Colonic mucosa (tissue), 4 donors: Measurements from ENCODE around the gene WDR91. TPM values are rescaled to one million over a fixed set of nuclear protein-coding genes. Genes with fewer than 3 reads are reported as not detected.
A peak's percentile ranks its signal among the peaks of the same experiment; 100 is the strongest.
"Not testable (repeated sequence)": the region's sequence is repeated elsewhere in the genome, so short reads cannot be mapped to it uniquely, and the experiment has no call there.

Experiments
- DNase-seq: peaks from one replicate; pipeline ENCODE4 v3.0.0-alpha.2; 2020
- H3K27ac ChIP-seq: fragments of 200-600 bp; one replicate; pipeline ENCODE4 v1.8.0; 2021
- H3K27me3 ChIP-seq: fragments of 200-600 bp; one replicate; pipeline ENCODE4 v1.8.0; 2021
- H3K36me3 ChIP-seq: fragments of 200-600 bp; one replicate; pipeline ENCODE4 v1.8.0; 2021
- H3K4me1 ChIP-seq: fragments of 200-600 bp; one replicate; pipeline ENCODE4 v1.8.0; 2021; ENCODE audit warnings: mild to moderate bottlenecking
- H3K4me3 ChIP-seq: fragments of 200-600 bp; one replicate; pipeline ENCODE4 v1.8.0; 2021
- H3K9ac ChIP-seq, 2 donors: one replicate each; pipeline ENCODE4 v1.7.0; 2013; ENCODE audit warnings: control low read depth in 2 of 2, low read depth in 2 of 2, low read length in 2 of 2
- H3K9me3 ChIP-seq: fragments of 200-600 bp; one replicate; pipeline ENCODE4 v1.8.0; 2021
- CTCF ChIP-seq: fragments of 200-600 bp; IDR thresholded peaks from one replicate; pipeline ENCODE4 v1.8.0; 2022; ENCODE audit warnings: antibody characterized with exemption, mild to moderate bottlenecking
- intact Hi-C: fragments of 100-400 bp; cut with DNase I; formaldehyde crosslinking; loops from one replicate; pipeline ENCODE4 v1.14.1; 2022
- total RNA-seq, 2 donors: library from RNA; stranded (reverse); fragmentation: NEBNext Ultra II Directional in 1 of 2; extraction: Animal tissue kit (Norgen Biotek cat#: 25700) in 1 of 2; gene quantifications; one replicate each; pipeline ENCODE4 v1.2.1, GENCODE V29; 2021
- donor health status: healthy.
- donor health status: DM: no; HTN: no; CAD: no.
- donor health status: DM: no; HTN: no; CAD: no.

Gene WDR91
- total RNA-seq, 2 donors from 2014 or later = 4.8 to 6.5 TPM

GRCh38 chr7:135215698-135216097 lies 4.4 kb upstream of the WDR91 start:
- no peak for TF ChIP-seq CTCF

GRCh38 chr7:135215180-135215579 lies 3.9 kb upstream of the WDR91 start:
- DNase-seq = no peak
- H3K27ac ChIP-seq = no peak overlapping the region
- H3K4me1 ChIP-seq = no peaks in the 10 kb centered on the region
- no peak for TF ChIP-seq CTCF
- H3K9ac ChIP-seq = no peak overlapping the region
- no peaks in the 10 kb centered on the region for H3K36me3 ChIP-seq
- intact Hi-C loops = no loop called here
- H3K4me3 ChIP-seq = no peak overlapping the region
- no peaks in the 10 kb centered on the region for H3K27me3 ChIP-seq
- no peaks in the 10 kb centered on the region for H3K9me3 ChIP-seq

More at GRCh38 chr7:135215698-135216097, 4.4 kb upstream of the WDR91 start:
- no peaks in the 10 kb centered on the region for H3K27me3 ChIP-seq
- no peak for DNase-seq
- no peak overlapping the region for H3K27ac ChIP-seq
- intact Hi-C loops = no loop called here
- no peaks in the 10 kb centered on the region for H3K36me3 ChIP-seq
- no peaks in the 10 kb centered on the region for H3K4me1 ChIP-seq
- H3K9ac ChIP-seq = no peak overlapping the region
- H3K4me3 ChIP-seq = no peak overlapping the region
- no peaks in the 10 kb centered on the region for H3K9me3 ChIP-seq

GRCh38 chr7:135213831-135214230 lies 2.5 kb upstream of the WDR91 start:
- Histone ChIP-seq H3K9ac (no peak overlapping the region), H3K27ac (no peak overlapping the region), H3K4me1 (no peaks in the 10 kb centered on the region), H3K27me3 (no peaks in the 10 kb centered on the region), H3K9me3 (no peaks in the 10 kb centered on the region), H3K4me3 (no peak overlapping the region), H3K36me3 (no peaks in the 10 kb centered on the region)
- no peak for TF ChIP-seq CTCF
- no peak for DNase-seq
- intact Hi-C loops = no loop called here

- Histone ChIP-seq H3K4me3 (peak overlapping the region; percentile 87), H3K9ac (peak overlapping the region; percentile 67 to 71), H3K27ac (peak overlapping the region; percentile 58)
- intact Hi-C loops, DNase-seq, H3K36me3 ChIP-seq, H3K4me1 ChIP-seq, H3K27me3 ChIP-seq, H3K9me3 ChIP-seq: not testable (repeated sequence)
Observed at GRCh38 chr7:135211946-135212685, 790 bp upstream of the WDR91 start.

GRCh38 chr7:135210888-135211178 lies 493 bp downstream of the WDR91 start:
- H3K4me1 ChIP-seq = no peaks in the 10 kb centered on the region
- intact Hi-C loops = no loop called here
- H3K27me3 ChIP-seq = no peaks in the 10 kb centered on the region
- no peaks in the 10 kb centered on the region for H3K36me3 ChIP-seq
- TF ChIP-seq CTCF = no peak
- H3K4me3 ChIP-seq = peak overlapping the region; percentile 87
- DNase-seq = no peak
- H3K27ac ChIP-seq = peak overlapping the region; percentile 66
- H3K9ac ChIP-seq = peak overlapping the region; percentile 88 to 95
- no peaks in the 10 kb centered on the region for H3K9me3 ChIP-seq

GRCh38 chr7:135209225-135209834 lies 2.0 kb downstream of the WDR91 start:
- no peak overlapping the region for H3K9ac ChIP-seq
- intact Hi-C loops = no loop called here
- no peak overlapping the region for H3K4me3 ChIP-seq
- H3K36me3 ChIP-seq = no peaks in the 10 kb centered on the region
- no peaks in the 10 kb centered on the region for H3K4me1 ChIP-seq
- no peak for DNase-seq
- TF ChIP-seq CTCF = no peak
- H3K27me3 ChIP-seq = no peaks in the 10 kb centered on the region
- H3K9me3 ChIP-seq = no peaks in the 10 kb centered on the region
- no peak overlapping the region for H3K27ac ChIP-seq
